ENCODE data around the gene MUC3A. TPM values are rescaled to one million over a fixed set of nuclear protein-coding genes. Genes with fewer than 3 reads are reported as not detected.
"Not testable (repeated sequence)": the region's sequence is repeated elsewhere in the genome, so short reads cannot be mapped to it uniquely, and the experiment has no call there.

MUC3A gene
- total RNA-seq, 4 donors from 2014 or later: 0.09 to 1.1 (median 0.24) TPM

DNA sequence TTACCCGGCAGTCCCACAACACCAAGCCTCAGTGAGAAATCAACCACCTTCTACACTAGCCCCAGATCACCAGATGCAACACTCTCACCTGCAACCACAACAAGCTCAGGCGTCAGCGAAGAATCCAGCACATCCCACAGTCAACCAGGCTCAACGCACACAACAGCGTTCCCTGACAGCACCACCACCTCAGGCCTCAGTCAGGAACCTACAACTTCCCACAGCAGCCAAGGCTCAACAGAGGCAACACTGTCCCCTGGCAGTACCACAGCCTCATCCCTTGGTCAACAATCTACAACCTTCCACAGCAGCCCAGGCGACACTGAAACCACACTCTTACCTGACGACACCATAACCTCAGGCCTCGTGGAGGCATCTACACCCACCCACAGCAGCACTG is 53.0 kb downstream of the MUC3A start:
- DNase-seq (ENCODE audit: low spot score); ATAC-seq (ENCODE audit: low FRiP score): not testable (repeated sequence)

DNA sequence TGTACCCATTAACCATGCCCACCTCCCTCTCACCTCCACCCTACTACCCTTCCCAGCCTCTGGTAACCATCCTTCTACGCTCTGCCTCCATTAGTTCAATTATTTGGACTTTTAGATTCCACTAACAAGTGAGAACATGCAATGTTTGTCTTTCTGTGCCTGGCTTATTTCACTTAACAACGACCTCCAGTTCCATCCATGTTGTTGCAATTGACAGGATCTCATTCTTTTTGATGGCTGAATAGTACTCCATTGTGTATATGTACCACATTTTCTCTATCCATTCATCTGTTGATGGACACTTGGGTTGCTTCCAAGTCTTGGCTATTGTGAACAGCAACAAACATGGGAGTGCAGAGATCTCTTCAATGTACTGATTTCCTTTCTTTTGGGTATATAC is 58.0 kb downstream of the MUC3A start:
- not testable (repeated sequence) for ATAC-seq (ENCODE audit: low FRiP score); DNase-seq (ENCODE audit: low spot score)

- no peak for TF ChIP-seq CTCF (IDR thresholded peaks at IDR 0.05)
- DNase-seq (ENCODE audit: low spot score) (no peak), ATAC-seq (ENCODE audit: low FRiP score) (no peak)
Observed at GRCh38 chr7:101009629-101010028, 60.3 kb downstream of the MUC3A start.

DNA sequence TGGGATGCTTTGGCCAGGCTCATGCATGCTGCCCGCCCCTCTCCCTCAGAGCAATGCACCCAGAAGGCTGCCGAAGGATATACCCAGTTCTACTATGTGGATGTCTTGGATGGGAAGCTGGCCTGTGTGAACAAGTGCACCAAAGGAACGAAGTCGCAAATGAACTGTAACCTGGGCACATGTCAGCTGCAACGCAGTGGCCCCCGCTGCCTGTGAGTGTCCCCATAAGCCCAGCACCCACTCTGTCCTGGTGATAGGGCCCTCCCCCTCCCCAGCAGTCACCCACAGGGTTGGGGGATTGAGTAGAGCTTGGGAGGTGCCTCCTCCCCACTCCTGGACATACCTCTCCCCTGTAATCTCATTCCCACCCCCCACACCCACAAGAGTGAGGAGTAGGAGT is 63.6 kb downstream of the MUC3A start:
- no peak for TF ChIP-seq CTCF (IDR thresholded peaks at IDR 0.05)
- ATAC-seq (ENCODE audit: low FRiP score) (no peak), DNase-seq (ENCODE audit: low spot score) (no peak)

- ATAC-seq (ENCODE audit: low FRiP score): no peak
- no peak for TF ChIP-seq CTCF (IDR thresholded peaks at IDR 0.05)
- no peak for DNase-seq (ENCODE audit: low spot score)
Observed at GRCh38 chr7:101015626-101016025, 66.3 kb downstream of the MUC3A start.

- ATAC-seq (ENCODE audit: low FRiP score): peak; percentile 85
- DNase-seq (ENCODE audit: low spot score): peak; percentile 47
Observed at GRCh38 chr7:101017064-101017777, 67.9 kb downstream of the MUC3A start.

More at GRCh38 chr7:101017064-101017777, 67.9 kb downstream of the MUC3A start:
- no peak for TF ChIP-seq CTCF (IDR thresholded peaks at IDR 0.05)

Small RNAs within 50 kb of the gene (small RNA-seq; reads per million reads assigned to genes)
- gene RN7SL549P: not detected
- not detected for gene RPS29P15

Other genes starting within 250 kb of the MUC3A start
- 10 to 100 TPM; 17.5 to 39.9 (median 19.4) TPM for gene POP7, start 243.4 kb upstream of the MUC3A start, total RNA-seq
- gene EPO, start 229.1 kb upstream of the MUC3A start, total RNA-seq: not detected
- gene ZAN, start 215.9 kb upstream of the MUC3A start, total RNA-seq: not detected
- gene EPHB4, start 122.0 kb upstream of the MUC3A start, total RNA-seq: 10 to 100 TPM; 24.3 to 73.5 (median 37.4) TPM
- gene SLC12A9, start 96.8 kb upstream of the MUC3A start, total RNA-seq: 10 to 100 TPM in 3 of 4 donors, 1 to 10 TPM in 1; 9.6 to 29.0 (median 13.3) TPM
- gene TRIP6, start 82.1 kb upstream of the MUC3A start, total RNA-seq: 10 to 100 TPM; 48.7 to 71.3 (median 53.0) TPM
- gene SRRT, start 74.4 kb upstream of the MUC3A start, total RNA-seq: 10 to 100 TPM; 44.9 to 87.3 (median 60.9) TPM
- gene UFSP1, start 59.8 kb upstream of the MUC3A start, total RNA-seq: 1 to 10 TPM; 4.7 to 8.0 (median 7.3) TPM
- gene ACHE, start 53.6 kb upstream of the MUC3A start, total RNA-seq: under 1 TPM; 0.50 to 0.96 (median 0.73) TPM
- 1 to 10 TPM in 1 of 4 donors, not detected in 3; 2.4 TPM for gene MUC12, start 20.0 kb downstream of the MUC3A start, total RNA-seq
- gene MUC17, start 70.5 kb downstream of the MUC3A start, total RNA-seq: not detected
- 10 to 100 TPM; 14.1 to 41.1 (median 20.9) TPM for gene TRIM56, start 135.9 kb downstream of the MUC3A start, total RNA-seq
- 100 to 1,000 TPM in 2 of 4 donors, 10 to 100 TPM in 2; 36.4 to 861 (median 118) TPM for gene SERPINE1, start 177.6 kb downstream of the MUC3A start, total RNA-seq
- 10 to 100 TPM; 30.7 to 52.3 (median 36.4) TPM for gene AP1S1, start 204.9 kb downstream of the MUC3A start, total RNA-seq
- under 1 TPM in 1 of 4 donors, not detected in 3; 0.60 TPM for gene VGF, start 216.0 kb downstream of the MUC3A start, total RNA-seq
- under 1 TPM in 1 of 4 donors, not detected in 3; 0.09 TPM for gene NAT16, start 230.8 kb downstream of the MUC3A start, total RNA-seq